Stimulated activated CD4-positive, alpha-beta T cell treated with anti-CD3 and anti-CD28 coated beads, Interleukin-2, amount 100 ng/mL, for 4 hours (primary cell): ENCODE results near the gene OGDH.

ENCODE experiments used
- DNase-seq: peaks from one replicate; pipeline ENCODE4 v3.0.0-alpha.2; 2020; ENCODE audit warnings: low read depth

Gene OGDH

DNA sequence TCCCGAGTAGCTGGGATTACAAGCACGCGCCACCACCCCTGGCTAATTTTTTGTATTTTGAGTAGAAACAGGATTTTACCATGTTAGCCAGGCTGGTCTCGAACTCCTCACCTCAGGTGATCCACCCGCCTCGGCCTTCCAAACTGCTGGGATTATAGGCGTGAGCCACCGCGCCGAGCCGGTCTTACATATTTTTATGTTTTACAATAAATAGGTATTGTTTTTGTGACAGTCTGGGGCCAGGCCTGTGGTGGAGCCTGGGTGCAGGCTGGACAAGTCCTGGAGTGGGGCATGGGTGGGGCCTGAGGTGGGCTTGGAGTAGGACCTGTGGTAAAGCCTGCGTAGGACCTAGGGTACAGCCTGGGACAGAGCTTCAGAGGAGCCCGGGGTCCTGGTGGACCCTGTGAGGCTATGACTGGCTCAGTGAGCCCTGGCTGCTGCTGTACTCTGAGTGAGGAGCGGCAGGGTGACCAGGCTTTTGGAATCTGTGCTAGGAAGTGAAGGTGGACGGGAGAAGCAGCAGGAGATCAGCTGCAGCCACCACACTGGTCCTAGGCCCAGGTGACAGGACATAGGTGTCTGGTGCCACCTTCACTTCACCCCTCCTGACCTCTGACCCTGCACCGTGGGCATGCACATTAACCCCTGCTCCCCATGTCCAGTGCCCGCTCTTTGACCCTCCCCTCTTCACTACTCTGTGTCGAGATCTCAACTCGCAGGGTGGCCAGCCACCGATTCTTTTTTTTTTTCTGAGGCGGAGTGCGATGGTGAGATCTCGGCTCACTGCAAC lies 132.6 kb downstream of the OGDH start:
- DNase-seq, result no peak

DNA sequence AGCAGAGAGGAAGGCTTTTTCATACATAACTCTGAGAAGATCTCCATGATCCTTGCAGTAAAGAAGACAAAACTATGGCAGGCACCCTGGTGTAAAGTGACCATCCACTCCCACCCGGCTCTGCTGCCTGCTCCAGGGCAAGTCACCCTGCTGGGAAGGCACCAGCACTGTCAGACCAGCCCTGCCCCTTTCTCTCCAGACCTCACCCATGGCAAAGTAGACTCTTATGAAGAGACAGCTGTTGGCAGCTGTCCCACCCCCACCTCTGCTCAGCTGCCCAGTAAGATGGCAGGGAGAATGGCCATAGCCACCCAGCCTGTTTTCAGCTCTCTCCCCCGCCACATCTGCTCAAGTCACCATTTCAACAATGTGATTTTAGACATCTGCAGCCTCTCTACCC lies 133.6 kb downstream of the OGDH start:
- no peak for DNase-seq

DNA sequence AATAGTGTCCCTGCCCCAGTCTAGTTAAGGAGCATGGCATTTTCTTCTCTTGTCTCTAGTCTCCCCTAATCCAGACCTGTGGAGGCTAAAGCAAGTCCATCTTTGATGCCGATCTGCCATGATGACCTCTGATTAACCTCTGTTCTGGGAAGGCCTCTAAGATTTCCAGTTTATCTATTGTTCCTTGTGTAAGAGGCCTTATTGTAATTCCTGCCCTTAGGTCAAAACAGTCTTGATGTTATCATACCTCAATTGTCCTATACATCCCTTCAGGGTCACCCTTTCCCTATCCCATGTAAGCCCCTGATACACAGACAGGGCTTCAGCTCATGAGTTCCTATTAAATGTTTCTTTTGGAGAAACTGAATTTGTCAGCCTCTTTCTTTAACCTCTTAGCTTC lies 137.3 kb downstream of the OGDH start:
- DNase-seq, result no peak

DNA sequence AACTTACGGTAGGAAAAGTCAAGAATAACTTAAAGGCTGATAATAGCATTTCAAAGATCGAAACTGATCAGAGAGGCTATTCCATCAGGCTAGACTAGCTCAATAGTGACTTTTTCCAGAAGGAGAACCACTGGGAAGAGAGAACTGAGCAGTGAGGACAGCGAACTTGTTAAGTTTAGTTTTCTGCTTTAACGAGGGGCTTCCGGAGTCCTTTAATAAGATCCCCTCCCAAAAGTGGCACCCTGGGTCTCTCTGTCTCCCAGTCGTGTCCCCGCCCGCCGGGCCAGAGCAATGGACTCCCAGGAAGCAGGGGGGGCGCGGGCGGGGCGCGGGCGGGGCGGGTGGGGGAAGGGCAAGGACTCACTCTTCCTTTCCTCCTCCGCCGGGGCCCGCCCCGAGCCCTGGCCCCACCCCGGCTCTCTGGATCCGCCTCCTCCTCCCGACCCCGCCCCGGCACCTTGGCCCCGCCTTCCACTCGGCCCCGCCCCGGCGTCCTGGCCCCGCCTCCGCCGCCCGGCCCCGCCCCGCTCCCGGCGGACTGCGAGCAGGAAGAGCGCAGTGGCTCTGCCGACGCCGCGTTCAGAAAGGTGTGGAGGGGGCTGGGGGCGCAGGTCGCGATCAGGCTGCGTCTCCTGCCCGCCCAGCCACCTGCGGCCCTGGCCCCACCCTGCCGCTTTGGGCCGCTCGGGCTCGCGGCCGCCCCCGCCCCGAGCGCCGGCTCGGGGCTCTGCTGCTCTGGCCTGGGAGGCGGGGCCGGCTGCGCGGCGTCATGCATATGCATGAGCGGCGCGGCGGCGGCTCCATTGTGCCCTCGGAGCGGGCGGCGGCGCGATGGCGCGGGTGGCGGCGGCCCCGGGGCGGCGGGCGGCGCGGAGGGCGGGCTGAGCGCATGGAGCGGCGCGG lies 141.9 kb downstream of the OGDH start, which contains the start of gene ZMIZ2:
TSS of gene ZMIZ2 (plus strand) at position 803 of the 903 bp plus-strand sequence. CDS start 7,403 bp downstream, outside the sequence.
- peak; percentile 87 for DNase-seq

DNA sequence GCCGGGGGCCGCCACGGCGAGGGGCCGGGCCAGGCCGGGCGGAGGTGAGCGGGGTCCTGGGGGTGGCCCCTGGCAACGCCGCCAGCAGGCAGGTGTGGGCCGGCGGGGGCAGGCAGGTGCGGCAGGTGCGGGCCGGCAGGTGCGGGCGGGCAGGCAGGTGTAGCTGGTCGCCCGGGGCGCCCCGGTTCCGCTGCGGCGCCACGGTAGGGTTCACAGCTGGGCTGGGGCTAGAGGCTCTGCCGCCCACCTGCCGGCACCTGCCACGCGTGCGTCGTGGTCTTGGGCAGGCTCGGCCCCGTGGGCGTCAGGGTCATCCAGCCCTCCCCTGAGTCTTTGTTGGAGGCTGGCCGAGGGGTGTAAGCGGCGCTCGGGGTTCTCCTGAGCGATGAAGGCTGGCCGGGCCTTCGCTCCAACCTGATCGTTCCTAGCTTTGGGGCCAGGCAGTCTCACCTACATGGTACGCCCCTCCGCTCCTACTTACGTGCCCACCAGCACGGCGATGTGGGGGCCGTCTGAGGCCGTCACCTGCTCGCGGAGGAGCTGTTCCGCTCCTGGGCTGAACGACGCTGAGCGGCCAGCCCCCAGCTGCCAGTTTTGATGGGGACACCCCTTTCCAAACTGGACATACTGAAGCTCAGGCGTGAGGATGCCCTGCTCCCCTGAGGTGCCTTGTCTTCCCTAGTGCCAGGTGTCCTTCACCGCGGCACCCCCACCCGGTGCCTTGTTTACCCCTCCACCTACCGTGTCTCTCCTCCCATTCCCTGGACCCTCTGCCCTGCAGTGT lies 142.7 kb downstream of the OGDH start:
- DNase-seq, result no peak

DNA sequence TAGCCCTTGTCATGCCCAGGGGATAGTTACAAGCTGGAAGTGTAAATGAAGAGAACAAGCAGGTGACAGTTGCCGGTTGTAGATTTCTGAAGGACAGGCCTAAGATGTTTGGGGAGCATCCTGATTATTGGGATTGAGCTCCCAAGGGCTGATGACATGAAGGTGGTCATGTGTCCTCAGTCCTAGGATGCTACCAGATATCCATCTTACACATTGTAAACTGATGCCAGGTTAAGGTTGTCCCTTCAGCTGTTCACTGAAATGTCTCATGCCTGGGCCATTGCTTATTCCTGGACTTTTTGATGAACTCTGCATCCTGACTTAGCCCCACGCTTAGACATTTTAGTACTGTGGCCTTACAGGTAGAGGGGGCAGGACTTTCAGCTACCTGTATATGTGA lies 143.6 kb downstream of the OGDH start:
- no peak for DNase-seq

DNA sequence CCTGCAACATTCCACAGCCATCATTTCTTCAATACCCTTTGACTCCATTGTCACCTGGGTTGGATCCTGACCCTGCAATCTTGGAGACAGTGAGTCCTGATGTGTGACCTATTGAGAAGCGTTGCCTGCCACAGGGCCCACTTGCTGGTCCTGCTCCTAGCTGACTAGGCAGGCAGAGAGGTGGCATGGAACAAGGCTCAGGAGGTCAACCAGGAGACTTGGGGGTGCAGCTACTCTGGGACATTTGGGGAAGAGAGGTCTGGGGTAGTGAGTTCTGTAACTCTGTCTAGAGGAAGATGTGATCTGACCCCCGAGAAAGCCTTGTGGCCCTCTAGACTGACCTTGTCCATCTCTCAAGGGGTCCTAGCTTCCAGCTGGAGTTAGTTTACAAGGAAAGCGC lies 144.0 kb downstream of the OGDH start:
- DNase-seq, result no peak

DNA sequence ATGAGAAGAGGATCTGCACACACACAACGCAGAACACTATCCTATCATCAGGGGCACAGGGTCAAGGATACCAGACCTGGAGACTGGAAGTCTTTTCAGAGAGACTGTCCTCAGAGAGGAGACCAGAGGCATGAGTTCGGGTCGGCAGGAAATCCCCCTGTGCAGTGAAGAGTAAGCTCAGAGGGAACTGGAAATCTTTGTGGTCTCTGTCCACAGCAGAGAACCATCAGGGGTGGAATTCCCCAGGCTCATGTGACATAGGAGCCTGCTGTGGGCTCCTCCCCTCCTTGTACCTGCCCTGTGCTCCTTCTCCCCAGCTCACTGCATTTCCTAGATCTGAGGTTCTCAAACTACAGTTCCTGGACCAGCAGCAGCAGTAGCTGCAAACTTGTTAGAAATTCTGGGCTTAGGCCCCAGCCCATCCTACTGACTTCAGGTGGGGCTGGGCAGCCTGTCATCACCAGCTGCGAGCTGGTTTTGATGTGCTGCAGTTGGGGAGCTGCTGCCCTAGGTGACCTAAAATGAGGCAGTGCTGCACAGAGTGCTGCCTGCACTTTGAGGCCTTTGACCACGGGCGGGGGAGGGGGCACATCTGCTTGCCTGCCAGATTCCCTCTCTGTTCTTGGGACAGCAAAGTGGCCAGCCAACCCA lies 144.6 kb downstream of the OGDH start:
- DNase-seq, result peak; percentile 36

DNA sequence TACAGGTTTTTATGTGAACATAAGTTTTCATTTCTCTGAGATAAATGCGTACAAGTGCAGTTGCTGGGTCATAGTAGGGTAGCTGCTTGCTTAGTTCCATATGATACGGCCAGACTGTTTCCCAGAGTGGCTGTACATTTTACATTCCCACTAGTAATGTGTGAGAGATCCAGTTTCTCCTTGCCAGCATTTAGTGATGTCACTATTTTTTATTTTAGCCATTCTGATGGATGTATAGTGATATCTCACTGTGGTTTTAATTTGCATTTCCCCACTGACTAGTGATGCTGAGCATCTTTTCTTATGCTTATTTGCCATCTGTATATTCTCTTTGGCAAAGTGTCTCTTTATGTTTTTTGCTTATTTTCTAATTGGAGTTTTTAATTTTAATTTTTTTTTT lies 146.4 kb downstream of the OGDH start:
- no peak for DNase-seq

DNA sequence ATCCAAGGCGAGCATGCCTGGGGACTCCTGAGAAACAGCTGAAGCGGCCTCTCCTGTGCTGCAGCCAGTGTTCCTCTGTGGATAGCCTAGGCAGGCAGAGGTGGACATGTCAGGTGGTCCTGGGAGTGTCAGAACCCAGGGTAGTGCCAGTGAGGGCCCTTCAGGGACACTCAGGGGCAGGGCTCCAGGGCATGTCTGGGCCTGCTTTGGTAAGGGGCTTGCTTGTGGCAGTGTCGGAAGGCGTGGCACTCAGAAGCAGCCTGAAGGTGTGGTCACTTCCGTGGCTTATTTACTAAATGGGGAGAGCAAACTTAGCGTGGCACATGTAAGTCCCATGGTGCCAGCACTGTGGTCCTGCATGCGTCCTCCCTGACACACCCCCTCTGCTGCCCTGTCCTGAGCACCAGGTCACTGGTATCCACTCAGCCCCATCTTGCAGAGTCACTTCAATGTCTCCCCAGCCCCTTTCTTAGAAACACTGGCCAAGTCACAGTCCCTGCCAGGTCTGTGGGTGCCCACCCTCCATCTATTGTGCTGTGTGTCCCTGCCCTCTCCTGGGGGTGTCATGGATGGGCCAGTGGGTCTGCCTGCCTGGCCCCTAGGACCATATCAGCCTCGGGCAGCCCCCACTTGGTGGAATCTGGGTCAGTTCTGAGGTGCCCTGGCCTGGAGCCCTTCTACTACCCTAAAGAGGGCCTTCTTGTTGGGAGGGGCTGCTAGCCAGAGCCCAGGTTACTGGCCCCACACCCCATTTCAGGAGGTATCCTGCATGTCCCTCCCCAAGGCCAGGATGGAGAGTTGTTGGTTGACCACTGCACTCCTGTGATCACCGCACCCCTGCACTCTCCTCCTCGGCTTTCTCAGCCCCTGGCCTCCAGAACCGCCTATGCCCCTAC lies 148.6 kb downstream of the OGDH start:
- DNase-seq, result no peak

DNA sequence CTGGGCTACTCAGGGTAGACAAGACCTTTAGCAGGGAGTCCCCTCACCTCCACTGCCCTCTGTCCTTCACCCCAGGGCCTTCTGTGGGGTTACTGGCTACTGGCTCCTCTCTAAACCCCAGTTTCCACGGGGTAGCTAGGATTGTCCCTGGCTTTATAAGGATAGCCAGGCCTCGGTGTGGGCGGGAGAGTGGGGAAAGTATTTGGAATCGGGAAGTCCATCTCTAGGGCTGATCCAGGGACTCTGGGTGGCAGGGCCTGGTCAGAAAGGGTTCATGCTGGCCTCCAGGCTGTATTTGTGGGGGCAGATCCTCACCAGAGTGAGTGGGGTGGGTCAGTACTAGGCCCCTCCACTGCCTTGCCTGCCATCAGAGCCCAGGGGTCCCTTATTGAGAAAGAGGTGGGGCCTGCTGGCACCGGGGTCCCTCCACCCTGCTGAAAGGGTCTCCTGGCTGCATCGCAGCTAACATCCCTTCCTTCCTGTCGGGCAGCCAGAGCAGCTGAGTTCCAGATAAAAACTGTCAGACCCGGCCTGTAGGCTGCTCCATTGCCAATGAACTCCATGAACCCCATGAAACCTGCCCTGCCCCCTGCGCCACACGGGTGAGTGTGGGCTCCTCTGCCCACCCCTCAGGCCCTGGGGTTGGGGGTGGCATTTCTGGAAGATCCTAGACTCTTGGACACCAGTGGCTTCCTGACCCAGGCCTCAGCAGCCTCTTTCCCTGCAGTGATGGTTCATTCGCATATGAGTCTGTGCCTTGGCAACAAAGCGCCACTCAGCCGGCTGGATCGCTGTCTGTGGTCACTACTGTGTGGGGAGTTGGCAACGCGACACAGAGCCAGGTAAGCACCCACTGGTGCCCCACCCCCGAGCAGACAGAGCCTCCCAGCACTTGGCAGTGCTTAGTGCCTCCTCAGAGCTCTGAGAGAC lies 149.5 kb downstream of the OGDH start:
- DNase-seq, result no peak

DNA sequence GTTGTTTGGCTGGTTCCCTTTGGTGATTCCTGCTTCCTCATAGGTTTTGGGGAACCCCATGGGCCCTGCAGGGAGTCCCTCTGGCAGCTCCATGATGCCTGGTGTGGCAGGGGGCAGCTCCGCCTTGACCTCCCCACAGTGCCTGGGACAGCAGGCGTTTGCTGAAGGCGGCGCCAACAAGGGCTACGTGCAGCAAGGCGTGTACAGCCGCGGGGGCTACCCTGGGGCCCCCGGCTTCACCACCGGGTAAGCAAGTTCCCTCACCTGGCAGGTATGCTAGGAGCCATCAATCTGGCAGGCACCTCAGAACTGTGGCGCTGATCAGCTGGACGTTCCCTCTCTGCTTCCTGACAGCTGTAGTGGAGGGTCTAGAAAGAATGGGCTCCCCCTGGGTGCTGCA lies 150.5 kb downstream of the OGDH start:
- DNase-seq, result no peak

DNA sequence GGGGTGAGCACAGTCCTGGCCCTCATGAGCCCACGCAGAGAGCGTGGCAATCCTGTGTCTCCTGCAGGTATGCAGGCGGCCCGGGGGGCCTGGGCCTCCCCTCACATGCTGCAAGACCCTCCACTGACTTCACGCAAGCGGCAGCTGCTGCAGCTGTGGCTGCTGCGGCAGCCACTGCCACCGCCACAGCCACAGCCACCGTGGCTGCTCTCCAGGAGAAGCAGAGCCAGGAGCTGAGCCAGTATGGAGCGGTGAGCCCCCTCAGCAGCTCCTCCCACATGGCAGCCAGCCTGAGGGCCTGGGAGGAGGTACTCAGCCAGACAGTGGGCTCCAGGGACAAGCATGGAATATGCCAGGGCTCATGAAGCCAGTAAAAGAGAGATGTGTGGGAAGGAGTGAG lies 150.9 kb downstream of the OGDH start:
- no peak for DNase-seq

DNA sequence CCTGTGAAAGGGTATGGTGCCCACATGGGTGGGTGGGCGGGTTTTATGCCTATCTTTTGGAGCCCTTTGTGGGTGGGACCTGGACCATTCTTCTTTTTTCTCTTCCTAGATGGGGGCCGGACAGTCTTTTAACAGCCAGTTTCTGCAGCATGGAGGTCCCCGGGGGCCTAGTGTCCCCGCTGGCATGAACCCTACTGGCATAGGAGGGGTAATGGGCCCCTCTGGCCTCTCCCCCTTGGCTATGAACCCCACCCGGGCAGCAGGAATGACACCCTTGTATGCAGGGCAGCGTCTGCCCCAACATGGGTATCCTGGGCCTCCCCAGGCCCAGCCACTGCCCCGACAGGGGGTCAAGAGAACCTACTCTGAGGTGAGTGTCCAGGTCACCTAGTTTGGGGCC lies 151.3 kb downstream of the OGDH start:
- no peak for DNase-seq
